Measurements from ENCODE around the gene PSD.
A peak's percentile ranks its signal among the peaks of the same experiment; 100 is the strongest.

The PSD gene

GRCh38 chr10:102402512-102402896 lies 16.1 kb downstream of the PSD start:
- no peak for DNase-seq

- no peak for DNase-seq
These were observed 16.7 kb downstream of the PSD start for GRCh38 chr10:102401735-102402511.

- DNase-seq = no peak
These were observed 17.3 kb downstream of the PSD start for GRCh38 chr10:102401342-102401654.

GRCh38 chr10:102400598-102401341 lies 17.8 kb downstream of the PSD start:
- DNase-seq = no peak

- no peak for DNase-seq
These were observed 18.5 kb downstream of the PSD start for GRCh38 chr10:102400076-102400475.

GRCh38 chr10:102399217-102400021 lies 19.2 kb downstream of the PSD start:
- peak; percentile 86 to 91 for DNase-seq

GRCh38 chr10:102398172-102399020 lies 20.2 kb downstream of the PSD start:
- DNase-seq = no peak

- DNase-seq = no peak
These were observed 21.1 kb downstream of the PSD start for GRCh38 chr10:102397222-102398171.

- no peak for DNase-seq
These were observed 21.8 kb downstream of the PSD start for GRCh38 chr10:102396730-102397151.

GRCh38 chr10:102396317-102396650 lies 22.3 kb downstream of the PSD start:
- DNase-seq = peak in 1 of 2 donors; percentile 27

- DNase-seq = peak; percentile 92 to 94
These were observed 22.9 kb downstream of the PSD start, which contains the start of gene NFKB2 for GRCh38 chr10:102395400-102396316. TSS of gene NFKB2 (plus strand) at chr10:102395705. CDS start at chr10:102395960, 255 bp downstream.

GRCh38 chr10:102394801-102395399 lies 23.7 kb downstream of the PSD start:
- DNase-seq = peak; percentile 61 to 69

GRCh38 chr10:102394079-102394800 lies 24.3 kb downstream of the PSD start:
- DNase-seq = peak; percentile 98 to 99

GRCh38 chr10:102393411-102394078 lies 25.0 kb downstream of the PSD start:
- DNase-seq = no peak

- no peak for DNase-seq
These were observed 26.3 kb downstream of the PSD start for GRCh38 chr10:102392306-102392705.

- DNase-seq = no peak
These were observed 28.7 kb downstream of the PSD start for GRCh38 chr10:102389894-102390293.

- no peak for DNase-seq
These were observed 33.8 kb downstream of the PSD start for GRCh38 chr10:102384606-102385429.

- DNase-seq = peak in 1 of 2 donors; percentile 11
These were observed 34.5 kb downstream of the PSD start for GRCh38 chr10:102384053-102384452.
